K562 (cell line): ENCODE measurements around the gene ENTPD8. TPM values are rescaled to one million over a fixed set of nuclear protein-coding genes. Genes with fewer than 3 reads are reported as not detected.
A peak's percentile ranks its signal among the peaks of the same experiment; 100 is the strongest.

Experiments
- BRD9 ChIP-seq: fragments of 450-650 bp; IDR thresholded peaks from 2 replicates; pipeline ENCODE4 v1.6.1; 2018; ENCODE audit warnings: low read depth; ENCODE audit not compliant: partially characterized antibody
- CREB3 ChIP-seq: fragments of 450-650 bp; conservative IDR thresholded peaks from 2 replicates; pipeline ENCODE4 v1.6.1; 2016; ENCODE audit warnings: missing genetic modification characterization, low read depth, mild to moderate bottlenecking, missing compliant biosample characterization, moderate library complexity
- KAT8 ChIP-seq: fragments of 450-650 bp; IDR thresholded peaks from 2 replicates; pipeline ENCODE4 v1.6.1; 2016; ENCODE audit warnings: low read depth, mild to moderate bottlenecking
- MCM2 ChIP-seq: fragments of 450-650 bp; IDR thresholded peaks from 2 replicates; pipeline ENCODE4 v1.6.1; 2017; ENCODE audit warnings: low read depth, mild to moderate bottlenecking
- NONO ChIP-seq, 2 experiments: fragments of 200-400 bp in 1 of 2; fragments of 450-650 bp in 1 of 2; formaldehyde crosslinking in 1 of 2; IDR thresholded peaks; 2 replicates each; pipeline ENCODE4 v1.6.1; 2017; ENCODE audit warnings: low read depth in 2 of 2, mild to moderate bottlenecking in 2 of 2, moderate library complexity in 2 of 2, low read length in 1 of 2
- NR2C1 ChIP-seq, 2 experiments: fragments of 450-650 bp; IDR thresholded peaks; 2 replicates each; pipeline ENCODE4 v1.6.1; 2017; ENCODE audit warnings: mild to moderate bottlenecking in 2 of 2, antibody characterized with exemption in 1 of 2, inconsistent platforms in 1 of 2, missing compliant biosample characterization in 1 of 2, missing genetic modification characterization in 1 of 2
- RB1 ChIP-seq: fragments of 450-650 bp; IDR thresholded peaks from 2 replicates; pipeline ENCODE4 v1.6.1; 2017; ENCODE audit warnings: low read depth, mild to moderate bottlenecking
- RBM17 ChIP-seq: fragments of 200-400 bp; formaldehyde crosslinking; IDR thresholded peaks from 2 replicates; pipeline ENCODE4 v1.6.1; 2017; ENCODE audit warnings: low read depth, mild to moderate bottlenecking, low read length, borderline replicate concordance
- SMARCA4 ChIP-seq: fragments of 450-650 bp; IDR thresholded peaks from 2 replicates; pipeline ENCODE4 v1.6.1; 2016
- SMARCA5 ChIP-seq: fragments of 450-650 bp; IDR thresholded peaks from 2 replicates; pipeline ENCODE4 v1.6.1; 2016
- TARDBP ChIP-seq: fragments of 450-650 bp; IDR thresholded peaks from 2 replicates; pipeline ENCODE4 v1.6.1; 2016
- THAP7 ChIP-seq: fragments of 250-450 bp; sonication (Bioruptor Pico); IDR thresholded peaks from 2 replicates; pipeline ENCODE4 v1.5.0; 2021
- ZNF133 ChIP-seq: fragments of 250-450 bp; sonication (Bioruptor Pico); IDR thresholded peaks from 2 replicates; pipeline ENCODE4 v1.4.0; 2020; ENCODE audit warnings: mild to moderate bottlenecking
- ZNF449 ChIP-seq: fragments of 250-450 bp; sonication (Bioruptor Pico); IDR thresholded peaks from 2 replicates; pipeline ENCODE4 v1.8.0; 2022; ENCODE audit warnings: moderate library complexity, mild to moderate bottlenecking, inconsistent platforms
- polyA plus RNA-seq, 8 experiments: library from polyadenylated mRNA; depleted of rRNA in 4 of 8; stranded (reverse) in 5 of 8; unstranded in 3 of 8; fragments of >200 nt; fragmentation: Nextera tagmentation in 2 of 8; fragmentation: Illumina TruSeq in 1 of 8; extraction: Ambion mirVana in 2 of 8; extraction: Trizol in 1 of 8; gene quantifications; 2 replicates each; pipeline versions ENCODE4 v1.2.1 to v1.2.3, GENCODE V29; 2011 to 2014; ENCODE audit warnings: inconsistent platforms in 1 of 8, missing spikeins in 1 of 8
- total RNA-seq, 7 experiments: library from RNA; depleted of rRNA in 6 of 7; stranded (reverse); fragments of >200 nt in 6 of 7; fragmentation: Illumina TruSeq in 2 of 7; extraction: Trizol in 2 of 7; gene quantifications; 2 replicates each; pipeline versions ENCODE4 v1.2.1 to v1.2.3, GENCODE V29; 2011 to 2021; ENCODE audit warnings: low replicate concordance in 1 of 7
- TF ChIP-seq, protein P1 (sequence below): fragments of 450-650 bp; IDR thresholded peaks from 2 replicates; pipeline ENCODE4 v1.6.1; 2016; ENCODE audit warnings: borderline replicate concordance
- TF ChIP-seq, protein P2 (sequence below): sonication (generic); formaldehyde crosslinking; IDR thresholded peaks from 2 replicates; pipeline ENCODE4 v1.4.0; 2020; ENCODE audit warnings: mild to moderate bottlenecking, missing genetic modification reagents
- TF ChIP-seq, protein P3 (sequence below), 2 experiments: fragments of 450-650 bp in 1 of 2; sonication (generic) in 1 of 2; formaldehyde crosslinking; conservative IDR thresholded peaks; 2 replicates each; pipeline versions ENCODE4 v1.4.0 to v1.8.1; 2020 to 2022; ENCODE audit warnings: mild to moderate bottlenecking in 1 of 2, missing genetic modification reagents in 1 of 2

The ENTPD8 gene
- total and polyA plus RNA-seq, 9 of the 15 experiments (the other 6 are each of a cell fraction or from before 2014, with no cell fraction given), result 0.06 to 0.27 (median 0.19) TPM; not detected in 5

DNA sequence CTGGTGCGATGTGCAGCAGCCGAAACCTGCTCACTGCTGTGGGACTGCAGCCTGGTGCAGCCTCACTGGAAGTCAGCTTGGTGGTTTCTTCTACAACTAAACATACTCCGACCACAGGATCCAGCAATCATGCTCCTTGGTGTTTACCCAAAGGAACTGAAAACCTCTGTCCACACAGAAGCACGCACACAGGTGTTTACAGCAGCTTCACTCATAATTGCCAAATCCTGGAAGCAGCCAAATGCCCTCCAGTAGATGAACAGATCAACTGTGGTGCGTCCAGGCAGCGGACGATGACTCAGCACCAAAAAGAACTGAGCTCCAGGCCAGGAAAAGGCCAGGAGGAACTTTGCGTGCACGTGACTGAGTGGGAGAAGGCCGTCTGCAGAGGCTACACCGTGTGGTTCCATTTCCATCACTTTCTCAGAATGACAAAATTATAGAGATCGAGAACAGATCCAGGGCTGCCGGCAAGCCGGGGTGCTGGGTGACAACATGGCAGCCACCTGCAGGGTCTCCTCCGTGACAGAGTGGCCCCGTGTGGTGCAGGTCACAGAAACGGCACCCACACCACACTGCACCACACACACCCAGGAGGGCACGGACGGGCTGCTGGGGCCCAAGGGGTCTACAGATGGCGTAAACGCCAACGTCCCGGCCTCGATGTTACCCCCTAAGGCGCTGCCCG is 41.1 kb upstream of the ENTPD8 start (continued):
- TF ChIP-seq, protein P1, sequence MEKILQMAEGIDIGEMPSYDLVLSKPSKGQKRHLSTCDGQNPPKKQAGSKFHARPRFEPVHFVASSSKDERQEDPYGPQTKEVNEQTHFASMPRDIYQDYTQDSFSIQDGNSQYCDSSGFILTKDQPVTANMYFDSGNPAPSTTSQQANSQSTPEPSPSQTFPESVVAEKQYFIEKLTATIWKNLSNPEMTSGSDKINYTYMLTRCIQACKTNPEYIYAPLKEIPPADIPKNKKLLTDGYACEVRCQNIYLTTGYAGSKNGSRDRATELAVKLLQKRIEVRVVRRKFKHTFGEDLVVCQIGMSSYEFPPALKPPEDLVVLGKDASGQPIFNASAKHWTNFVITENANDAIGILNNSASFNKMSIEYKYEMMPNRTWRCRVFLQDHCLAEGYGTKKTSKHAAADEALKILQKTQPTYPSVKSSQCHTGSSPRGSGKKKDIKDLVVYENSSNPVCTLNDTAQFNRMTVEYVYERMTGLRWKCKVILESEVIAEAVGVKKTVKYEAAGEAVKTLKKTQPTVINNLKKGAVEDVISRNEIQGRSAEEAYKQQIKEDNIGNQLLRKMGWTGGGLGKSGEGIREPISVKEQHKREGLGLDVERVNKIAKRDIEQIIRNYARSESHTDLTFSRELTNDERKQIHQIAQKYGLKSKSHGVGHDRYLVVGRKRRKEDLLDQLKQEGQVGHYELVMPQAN, result no peak
- TF ChIP-seq THAP7 (CRISPR knock-in tag) (no peak), BRD9 (no peak), MCM2 (no peak), ZNF133 (CRISPR knock-in tag) (no peak), SMARCA4 (peak; percentile 86), TARDBP (no peak), ZNF449 (CRISPR knock-in tag) (0 out of 2 replicates have a peak, but pooled peaks have one; percentile 23), KAT8 (no peak), RBM17 (no peak), SMARCA5 (no peak), RB1 (no peak), NR2C1 (IDR thresholded peaks at IDR 0.05) (no peak), NR2C1 (tag; IDR thresholded peaks at IDR 0.05) (peak; percentile 59), NONO (IDR thresholded peaks at IDR 0.05; ENCODE audit: low read depth in 2 of 2, low read length in 1 of 2) (no peak), CREB3 (tag) (0 out of 2 replicates have a peak, but pooled peaks have one; percentile 35)
- TF ChIP-seq, protein P2, sequence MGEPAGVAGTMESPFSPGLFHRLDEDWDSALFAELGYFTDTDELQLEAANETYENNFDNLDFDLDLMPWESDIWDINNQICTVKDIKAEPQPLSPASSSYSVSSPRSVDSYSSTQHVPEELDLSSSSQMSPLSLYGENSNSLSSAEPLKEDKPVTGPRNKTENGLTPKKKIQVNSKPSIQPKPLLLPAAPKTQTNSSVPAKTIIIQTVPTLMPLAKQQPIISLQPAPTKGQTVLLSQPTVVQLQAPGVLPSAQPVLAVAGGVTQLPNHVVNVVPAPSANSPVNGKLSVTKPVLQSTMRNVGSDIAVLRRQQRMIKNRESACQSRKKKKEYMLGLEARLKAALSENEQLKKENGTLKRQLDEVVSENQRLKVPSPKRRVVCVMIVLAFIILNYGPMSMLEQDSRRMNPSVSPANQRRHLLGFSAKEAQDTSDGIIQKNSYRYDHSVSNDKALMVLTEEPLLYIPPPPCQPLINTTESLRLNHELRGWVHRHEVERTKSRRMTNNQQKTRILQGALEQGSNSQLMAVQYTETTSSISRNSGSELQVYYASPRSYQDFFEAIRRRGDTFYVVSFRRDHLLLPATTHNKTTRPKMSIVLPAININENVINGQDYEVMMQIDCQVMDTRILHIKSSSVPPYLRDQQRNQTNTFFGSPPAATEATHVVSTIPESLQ (CRISPR knock-in tag), result no peak
- TF ChIP-seq, protein P3, sequence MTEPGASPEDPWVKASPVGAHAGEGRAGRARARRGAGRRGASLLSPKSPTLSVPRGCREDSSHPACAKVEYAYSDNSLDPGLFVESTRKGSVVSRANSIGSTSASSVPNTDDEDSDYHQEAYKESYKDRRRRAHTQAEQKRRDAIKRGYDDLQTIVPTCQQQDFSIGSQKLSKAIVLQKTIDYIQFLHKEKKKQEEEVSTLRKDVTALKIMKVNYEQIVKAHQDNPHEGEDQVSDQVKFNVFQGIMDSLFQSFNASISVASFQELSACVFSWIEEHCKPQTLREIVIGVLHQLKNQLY (CRISPR knock-in tag; conservative IDR thresholded peaks at IDR 0.05), result no peak
